Activated CD8-positive, alpha-beta T cell treated with anti-CD3 and anti-CD28 coated beads for 36 hours (primary cell): ENCODE results near the gene ASIC1. TPM values are rescaled to one million over a fixed set of nuclear protein-coding genes. Genes with fewer than 3 reads are reported as not detected.
"Not testable (repeated sequence)": the region's sequence is repeated elsewhere in the genome, so short reads cannot be mapped to it uniquely, and the experiment has no call there.

Experiments
- ATAC-seq: fragments of 200-7000 bp; cut with Tn5 transposase; one replicate; pipeline ENCODE4 v1.10.0; 2021; ENCODE audit warnings: mild to moderate bottlenecking, moderate library complexity
- CTCF ChIA-PET: fragments of 350-600 bp; sonication (Branson Sonifier 250); formaldehyde crosslinking; loops from one replicate; lab custom pipeline; 2021; ENCODE audit warnings: antibody characterized with exemption; lab: Charles Lee
- POLR2A ChIA-PET: fragments of 350-600 bp; sonication (Branson Sonifier 250); formaldehyde crosslinking; loops from one replicate; lab custom pipeline; 2021; ENCODE audit warnings: antibody characterized with exemption; lab: Charles Lee
- DNase-seq: peaks from one replicate; pipeline ENCODE4 v3.0.0-alpha.2; 2020
- H3K27ac Mint-ChIP-seq: one replicate; pipeline ENCODE4 v1.8.0; 2021; ENCODE audit warnings: mild to moderate bottlenecking, mixed read lengths
- H3K27me3 Mint-ChIP-seq: one replicate; pipeline ENCODE4 v1.8.0; 2021; ENCODE audit warnings: mixed read lengths
- H3K36me3 Mint-ChIP-seq: one replicate; pipeline ENCODE4 v1.8.0; 2021; ENCODE audit warnings: low read depth, mixed read lengths
- H3K4me1 Mint-ChIP-seq: one replicate; pipeline ENCODE4 v1.8.0; 2021; ENCODE audit warnings: low read depth, mixed read lengths
- H3K4me3 Mint-ChIP-seq: one replicate; pipeline ENCODE4 v1.8.0; 2021; ENCODE audit warnings: mild to moderate bottlenecking, moderate library complexity, mixed read lengths
- H3K9me3 Mint-ChIP-seq: one replicate; pipeline ENCODE4 v1.8.0; 2021; ENCODE audit warnings: mixed read lengths
- intact Hi-C: fragments of 100-400 bp; cut with micrococcal nuclease; formaldehyde crosslinking; loops from one replicate; pipeline ENCODE4 v1.10.0; 2022
- total RNA-seq, 2 experiments: library from RNA; stranded (reverse); gene quantifications; one replicate each; pipeline ENCODE4 v1.2.3, GENCODE V29; 2021
- TF ChIP-seq, protein P1 (sequence below): fragments of 200-600 bp; IDR thresholded peaks from one replicate; pipeline ENCODE4 v1.8.0; 2022; ENCODE audit warnings: antibody characterized with exemption, mild to moderate bottlenecking

Gene ASIC1
- total RNA-seq, 2 experiments from 2014 or later: 14.3 to 17.3 TPM

DNA sequence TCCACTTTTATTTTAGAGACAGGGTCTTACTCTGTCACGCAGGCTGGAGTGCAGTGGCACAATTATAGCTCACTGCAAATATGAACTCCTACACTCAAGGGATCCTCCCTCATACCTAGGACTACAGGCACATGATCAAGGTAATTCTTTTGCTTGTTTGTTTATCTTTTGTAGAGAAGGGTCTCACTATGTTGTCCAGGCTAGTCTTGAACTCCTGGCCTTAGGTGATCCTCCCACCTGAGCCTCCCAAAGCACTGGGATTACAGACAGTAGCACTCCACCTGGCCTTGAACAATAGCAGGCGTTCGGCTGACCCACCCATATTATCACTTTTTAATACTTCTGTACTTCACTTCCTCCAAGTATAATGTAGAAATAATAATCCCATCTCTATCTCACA, 30.7 kb upstream of the ASIC1 start:
- H3K4me3 Mint-ChIP-seq: no peak overlapping the region
- H3K9me3 Mint-ChIP-seq: peaks cover 2% of the 10 kb centered on the region
- CTCF ChIA-PET: interaction anchor here (0.6 to 4.3 kb wide), 4 partner anchors 12 to 728 kb away, joined by 4 to 22 read pairs (median 14); no protein-coding TSS in a partner anchor
- no peak overlapping the region for H3K27ac Mint-ChIP-seq
- TF ChIP-seq, protein P1, sequence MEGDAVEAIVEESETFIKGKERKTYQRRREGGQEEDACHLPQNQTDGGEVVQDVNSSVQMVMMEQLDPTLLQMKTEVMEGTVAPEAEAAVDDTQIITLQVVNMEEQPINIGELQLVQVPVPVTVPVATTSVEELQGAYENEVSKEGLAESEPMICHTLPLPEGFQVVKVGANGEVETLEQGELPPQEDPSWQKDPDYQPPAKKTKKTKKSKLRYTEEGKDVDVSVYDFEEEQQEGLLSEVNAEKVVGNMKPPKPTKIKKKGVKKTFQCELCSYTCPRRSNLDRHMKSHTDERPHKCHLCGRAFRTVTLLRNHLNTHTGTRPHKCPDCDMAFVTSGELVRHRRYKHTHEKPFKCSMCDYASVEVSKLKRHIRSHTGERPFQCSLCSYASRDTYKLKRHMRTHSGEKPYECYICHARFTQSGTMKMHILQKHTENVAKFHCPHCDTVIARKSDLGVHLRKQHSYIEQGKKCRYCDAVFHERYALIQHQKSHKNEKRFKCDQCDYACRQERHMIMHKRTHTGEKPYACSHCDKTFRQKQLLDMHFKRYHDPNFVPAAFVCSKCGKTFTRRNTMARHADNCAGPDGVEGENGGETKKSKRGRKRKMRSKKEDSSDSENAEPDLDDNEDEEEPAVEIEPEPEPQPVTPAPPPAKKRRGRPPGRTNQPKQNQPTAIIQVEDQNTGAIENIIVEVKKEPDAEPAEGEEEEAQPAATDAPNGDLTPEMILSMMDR: no peak
- intact Hi-C loops: no loop called here
- POLR2A ChIA-PET: no interaction called here
- DNase-seq: no peak
- H3K27me3 Mint-ChIP-seq: peaks cover 3% of the 10 kb centered on the region
- H3K36me3 Mint-ChIP-seq: peaks cover 22% of the 10 kb centered on the region
- H3K4me1 Mint-ChIP-seq: peaks cover 14% of the 10 kb centered on the region
- no peak for ATAC-seq

DNA sequence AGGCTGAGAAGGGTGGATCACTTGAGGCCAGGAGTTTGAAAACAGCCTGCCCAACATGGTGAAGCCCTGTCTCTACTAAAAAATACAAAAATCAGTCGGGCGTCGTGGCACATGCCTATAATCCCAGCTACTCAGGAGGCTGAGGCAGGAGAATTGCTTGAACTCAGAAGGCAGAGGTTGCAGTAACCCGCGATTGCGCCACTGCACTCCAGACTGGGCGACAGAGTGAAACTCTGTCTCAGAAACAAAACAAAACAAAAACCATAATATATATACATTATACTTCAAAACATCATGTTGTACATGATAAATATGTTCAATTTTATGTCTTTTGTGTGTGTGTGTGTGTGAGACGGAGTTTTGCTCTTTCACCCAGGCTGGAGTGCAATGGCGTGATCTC, 26.9 kb upstream of the ASIC1 start:
- ATAC-seq, H3K27ac Mint-ChIP-seq, H3K9me3 Mint-ChIP-seq, POLR2A ChIA-PET, H3K4me1 Mint-ChIP-seq, intact Hi-C loops, H3K4me3 Mint-ChIP-seq, DNase-seq, H3K36me3 Mint-ChIP-seq: not testable (repeated sequence)
- CTCF ChIA-PET: interaction anchor here (0.7 to 4.1 kb wide), 5 partner anchors 9 to 64 kb away, joined by 3 to 35 read pairs (median 7); no protein-coding TSS in a partner anchor
- peaks cover 18% of the 10 kb centered on the region for H3K27me3 Mint-ChIP-seq

DNA sequence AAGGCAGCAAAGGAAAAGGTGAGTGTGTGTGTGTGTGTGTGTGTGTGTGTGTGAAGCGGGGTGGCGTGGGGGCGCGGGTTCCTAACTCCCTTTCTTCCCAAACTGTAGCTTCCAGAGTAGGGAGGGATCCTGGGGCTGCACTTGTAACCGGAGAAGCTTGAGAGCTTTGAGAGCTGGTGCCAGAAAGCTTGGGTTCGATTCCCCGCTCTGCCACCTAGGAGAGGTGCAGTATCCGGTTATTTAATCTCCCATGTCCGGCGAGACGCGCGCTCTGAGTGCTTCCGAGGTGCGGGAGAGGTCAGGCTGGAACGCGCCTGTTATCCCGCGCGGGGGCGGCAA, 24.9 kb upstream of the ASIC1 start:
- H3K4me1 Mint-ChIP-seq: no peaks in the 10 kb centered on the region
- no peaks in the 10 kb centered on the region for H3K36me3 Mint-ChIP-seq
- ChIA-PET CTCF (interaction anchor here (0.6 to 1.1 kb wide), 4 partner anchors 26 to 87 kb away, joined by 3 to 4 read pairs (median 3); no protein-coding TSS in a partner anchor), POLR2A (no interaction called here)
- ATAC-seq: no peak
- TF ChIP-seq, protein P1: no peak
- H3K4me3 Mint-ChIP-seq: no peak overlapping the region
- DNase-seq: no peak
- H3K9me3 Mint-ChIP-seq: no peaks in the 10 kb centered on the region
- peaks cover 23% of the 10 kb centered on the region for H3K27me3 Mint-ChIP-seq
- intact Hi-C loops: no loop called here
- H3K27ac Mint-ChIP-seq: no peak overlapping the region

DNA sequence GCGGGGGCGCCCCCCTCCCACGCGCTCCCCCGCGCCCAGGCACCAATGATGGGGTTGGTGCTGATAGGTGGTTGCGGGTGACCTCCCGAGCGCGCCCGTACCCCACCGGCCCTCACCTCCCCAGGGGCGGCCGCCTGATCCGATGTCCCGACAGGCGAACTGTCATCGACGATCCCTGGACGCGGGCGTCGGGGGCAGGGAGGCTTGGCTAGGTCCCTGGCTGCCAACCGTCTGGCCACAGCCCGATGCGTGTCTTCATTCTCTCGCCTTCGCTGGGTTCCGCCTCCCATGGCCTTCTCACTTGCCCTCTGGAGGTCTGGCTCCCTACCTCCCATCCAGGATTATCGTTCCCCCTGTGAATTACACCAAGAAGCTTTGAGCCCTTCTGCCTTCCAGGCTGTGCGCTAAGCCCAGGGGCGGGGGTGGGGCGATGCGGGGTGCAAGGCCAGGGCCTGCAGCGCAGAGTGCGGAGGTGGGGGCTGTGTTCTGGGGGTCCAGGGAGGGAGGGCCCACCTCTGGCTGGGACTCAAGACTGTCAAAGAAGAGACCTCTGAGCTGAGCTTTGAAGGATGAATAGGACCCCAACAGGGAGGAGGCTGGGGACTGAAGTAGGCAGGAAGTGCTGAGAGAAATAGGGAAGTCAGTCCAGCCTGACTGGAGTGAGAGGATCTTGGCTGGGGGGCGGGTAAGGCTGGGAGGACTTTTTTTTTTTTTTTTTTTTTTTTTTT, 24.4 kb upstream of the ASIC1 start:
- no peak for DNase-seq
- TF ChIP-seq, protein P1: no peak

DNA sequence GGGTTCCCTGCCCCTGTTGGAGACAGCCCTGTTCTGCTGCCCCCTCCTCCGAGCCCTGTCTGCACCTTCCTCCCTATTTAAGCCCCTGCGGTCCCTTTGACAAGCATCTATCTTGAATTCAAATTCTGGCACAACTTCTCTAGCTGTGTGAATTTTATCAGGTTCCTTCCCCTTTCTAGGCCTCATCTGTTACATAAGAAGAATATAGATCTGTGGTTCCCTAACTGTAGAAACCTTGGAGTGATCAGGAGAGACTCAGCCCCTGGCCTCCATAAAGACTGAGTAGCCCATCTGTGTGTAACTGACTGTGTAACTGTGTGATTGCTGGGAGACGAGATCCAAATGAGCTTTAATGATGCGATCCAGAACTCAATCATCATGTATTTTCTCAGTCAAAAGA, 19.1 kb upstream of the ASIC1 start:
- TF ChIP-seq, protein P1: no peak
- H3K9me3 Mint-ChIP-seq: no peaks in the 10 kb centered on the region
- H3K36me3 Mint-ChIP-seq: no peaks in the 10 kb centered on the region
- H3K4me3 Mint-ChIP-seq: no peak overlapping the region
- ChIA-PET CTCF (interaction anchor here (0.6 to 10.4 kb wide), 29 partner anchors 9 to 735 kb away, joined by 3 to 299 read pairs (median 8); partner anchors contain the start of genes COX14 and RACGAP1), POLR2A (interaction anchor here (0.9 to 2.5 kb wide), 3 partner anchors 17 to 28 kb away, joined by 3 to 9 read pairs (median 3); no protein-coding TSS in a partner anchor)
- no peak overlapping the region for H3K27ac Mint-ChIP-seq
- ATAC-seq (no peak), DNase-seq (no peak)
- intact Hi-C loops: loop anchor here (2.0 kb wide), 1 partner anchor 18 kb away; the partner anchor contains the start of gene ASIC1
- peaks cover 12% of the 10 kb centered on the region for H3K4me1 Mint-ChIP-seq
- peaks cover 9% of the 10 kb centered on the region for H3K27me3 Mint-ChIP-seq

More for the DNA sequence above, 24.4 kb upstream of the ASIC1 start:
- H3K9me3 Mint-ChIP-seq: no peaks in the 10 kb centered on the region
- no peaks in the 10 kb centered on the region for H3K36me3 Mint-ChIP-seq
- H3K4me3 Mint-ChIP-seq: no peak overlapping the region
- POLR2A ChIA-PET: interaction anchor here (0.9 kb wide), 1 partner anchor 7 kb away, joined by 4 read pairs; the partner anchor contains the start of gene RACGAP1
- intact Hi-C loops: no loop called here
- CTCF ChIA-PET: interaction anchor here (0.6 to 1.1 kb wide), 3 partner anchors 26 to 88 kb away, joined by 3 read pairs; no protein-coding TSS in a partner anchor
- no peak overlapping the region for H3K27ac Mint-ChIP-seq
- peaks cover 23% of the 10 kb centered on the region for H3K27me3 Mint-ChIP-seq
- peak; percentile 27 for ATAC-seq
- H3K4me1 Mint-ChIP-seq: no peaks in the 10 kb centered on the region
